GM12878 (cell line): ENCODE results near the gene MOK. TPM values are rescaled to one million over a fixed set of nuclear protein-coding genes. Genes with fewer than 3 reads are reported as not detected.

Experiments
- BCL3 ChIP-seq: IDR thresholded peaks from 2 replicates; pipeline ENCODE4 v1.6.1; 2011; ENCODE audit warnings: borderline replicate concordance, low read depth, mild to moderate bottlenecking, moderate library complexity, low read length; ENCODE audit not compliant: insufficient read depth, poor library complexity, severe bottlenecking
- E2F4 ChIP-seq: IDR thresholded peaks from 2 replicates; pipeline ENCODE4 v1.6.1; 2012; ENCODE audit warnings: low read depth, low read length, improper control_type of control experiment
- E4F1 ChIP-seq: fragments of 450-650 bp; IDR thresholded peaks from 2 replicates; pipeline ENCODE4 v1.6.1; 2018; ENCODE audit warnings: borderline replicate concordance, mild to moderate bottlenecking; ENCODE audit not compliant: partially characterized antibody
- IKZF1 ChIP-seq: fragments of 450-650 bp; conservative IDR thresholded peaks from 2 replicates; pipeline ENCODE4 v1.6.1; 2017; ENCODE audit warnings: antibody characterized with exemption, mild to moderate bottlenecking
- LARP7 ChIP-seq: fragments of 450-650 bp; IDR thresholded peaks from 2 replicates; pipeline ENCODE4 v1.6.1; 2017; ENCODE audit warnings: mild to moderate bottlenecking
- MTA2 ChIP-seq: fragments of 450-650 bp; IDR thresholded peaks from 2 replicates; pipeline ENCODE4 v1.6.1; 2016; ENCODE audit warnings: low read depth, mild to moderate bottlenecking, moderate library complexity
- MYC ChIP-seq: IDR thresholded peaks from 2 replicates; pipeline ENCODE4 v1.6.1; 2011; ENCODE audit warnings: mild to moderate bottlenecking, low read length, moderate library complexity, inconsistent platforms; ENCODE audit not compliant: insufficient read depth, insufficient replicate concordance, insufficient read length, severe bottlenecking
- NFIC ChIP-seq: IDR thresholded peaks from 2 replicates; pipeline ENCODE4 v1.6.1; 2012; ENCODE audit warnings: low read depth, mild to moderate bottlenecking, inconsistent platforms, low read length, moderate library complexity
- POLR2AphosphoS5 ChIP-seq: IDR thresholded peaks from 2 replicates; pipeline ENCODE4 v1.6.1; 2011; ENCODE audit warnings: mild to moderate bottlenecking, low read length, inconsistent platforms
- RBBP5 ChIP-seq: fragments of 200-600 bp; sonication (generic); conservative IDR thresholded peaks from 2 replicates; pipeline ENCODE4 v1.6.1; 2016
- SMC3 ChIP-seq: IDR thresholded peaks from 2 replicates; pipeline ENCODE4 v1.6.1; 2011; ENCODE audit warnings: low read length, improper control_type of control experiment, borderline replicate concordance
- SREBF1 ChIP-seq: IDR thresholded peaks from 2 replicates; pipeline ENCODE4 v1.6.1; 2012; ENCODE audit warnings: mild to moderate bottlenecking, low read length
- SRF ChIP-seq, 2 experiments: IDR thresholded peaks; 2 replicates each; pipeline ENCODE4 v1.6.1; 2011; ENCODE audit warnings: low read depth in 2 of 2, low read length in 2 of 2, mild to moderate bottlenecking in 1 of 2, moderate library complexity in 1 of 2
- polyA plus RNA-seq, 11 experiments: library from polyadenylated mRNA; depleted of rRNA in 4 of 11; unstranded in 6 of 11; stranded (reverse) in 5 of 11; fragments of >200 nt; fragmentation: Nextera tagmentation in 4 of 11; fragmentation: Illumina TruSeq in 1 of 11; extraction: Ambion mirVana in 4 of 11; extraction: Trizol in 1 of 11; gene quantifications; 1 replicate in 1 of 11; 2 replicates in 10 of 11; pipeline versions ENCODE4 v1.2.1 to v1.2.3, GENCODE V29; 2011 to 2016; ENCODE audit warnings: inconsistent platforms in 2 of 11, missing spikeins in 2 of 11, low read depth in 1 of 11
- total RNA-seq, 4 experiments: library from RNA; depleted of rRNA in 3 of 4; stranded (reverse); fragments of >200 nt in 3 of 4; fragmentation: Illumina TruSeq in 1 of 4; extraction: Trizol in 1 of 4; gene quantifications; 2 replicates each; pipeline versions ENCODE4 v1.2.1 to v1.2.3, GENCODE V29; 2013 to 2021
- TF ChIP-seq, protein P1 (sequence below): fragments of 450-650 bp; IDR thresholded peaks from 2 replicates; pipeline ENCODE4 v1.6.1; 2016; ENCODE audit warnings: mild to moderate bottlenecking, moderate library complexity, borderline replicate concordance
- TF ChIP-seq, protein P2 (sequence below): fragments of 450-650 bp; IDR thresholded peaks from 2 replicates; pipeline ENCODE4 v1.6.1; 2017; ENCODE audit warnings: mild to moderate bottlenecking, moderate library complexity

MOK gene
- total and polyA plus RNA-seq, 10 of the 15 experiments (the other 5 are each of a cell fraction or from before 2014, with no cell fraction given) = 0.10 to 3.0 (median 1.4) TPM

GRCh38 chr14:102316743-102317563 is 12.0 kb upstream of the MOK start (continued):
- TF ChIP-seq SMC3 (peak; percentile 26; the same call in 1 of the 2 replicates), SREBF1 (peak; percentile 65), MTA2 (no peak), LARP7 (peak; percentile 57; the same call in 1 of the 2 replicates), POLR2AphosphoS5 (no peak), BCL3 (no peak), E4F1 (no peak), SRF (IDR thresholded peaks at IDR 0.05; ENCODE audit: low read depth in 2 of 2, low read length in 2 of 2) (no peak), MYC (no peak), IKZF1 (no peak; the same call in 1 of the 2 replicates), E2F4 (no peak), NFIC (peak; percentile 40; the same call in 1 of the 2 replicates), RBBP5 (no peak)
- TF ChIP-seq, protein P1, sequence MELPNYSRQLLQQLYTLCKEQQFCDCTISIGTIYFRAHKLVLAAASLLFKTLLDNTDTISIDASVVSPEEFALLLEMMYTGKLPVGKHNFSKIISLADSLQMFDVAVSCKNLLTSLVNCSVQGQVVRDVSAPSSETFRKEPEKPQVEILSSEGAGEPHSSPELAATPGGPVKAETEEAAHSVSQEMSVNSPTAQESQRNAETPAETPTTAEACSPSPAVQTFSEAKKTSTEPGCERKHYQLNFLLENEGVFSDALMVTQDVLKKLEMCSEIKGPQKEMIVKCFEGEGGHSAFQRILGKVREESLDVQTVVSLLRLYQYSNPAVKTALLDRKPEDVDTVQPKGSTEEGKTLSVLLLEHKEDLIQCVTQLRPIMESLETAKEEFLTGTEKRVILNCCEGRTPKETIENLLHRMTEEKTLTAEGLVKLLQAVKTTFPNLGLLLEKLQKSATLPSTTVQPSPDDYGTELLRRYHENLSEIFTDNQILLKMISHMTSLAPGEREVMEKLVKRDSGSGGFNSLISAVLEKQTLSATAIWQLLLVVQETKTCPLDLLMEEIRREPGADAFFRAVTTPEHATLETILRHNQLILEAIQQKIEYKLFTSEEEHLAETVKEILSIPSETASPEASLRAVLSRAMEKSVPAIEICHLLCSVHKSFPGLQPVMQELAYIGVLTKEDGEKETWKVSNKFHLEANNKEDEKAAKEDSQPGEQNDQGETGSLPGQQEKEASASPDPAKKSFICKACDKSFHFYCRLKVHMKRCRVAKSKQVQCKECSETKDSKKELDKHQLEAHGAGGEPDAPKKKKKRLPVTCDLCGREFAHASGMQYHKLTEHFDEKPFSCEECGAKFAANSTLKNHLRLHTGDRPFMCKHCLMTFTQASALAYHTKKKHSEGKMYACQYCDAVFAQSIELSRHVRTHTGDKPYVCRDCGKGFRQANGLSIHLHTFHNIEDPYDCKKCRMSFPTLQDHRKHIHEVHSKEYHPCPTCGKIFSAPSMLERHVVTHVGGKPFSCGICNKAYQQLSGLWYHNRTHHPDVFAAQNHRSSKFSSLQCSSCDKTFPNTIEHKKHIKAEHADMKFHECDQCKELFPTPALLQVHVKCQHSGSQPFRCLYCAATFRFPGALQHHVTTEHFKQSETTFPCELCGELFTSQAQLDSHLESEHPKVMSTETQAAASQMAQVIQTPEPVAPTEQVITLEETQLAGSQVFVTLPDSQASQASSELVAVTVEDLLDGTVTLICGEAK = peak; percentile 82
- TF ChIP-seq, protein P2, sequence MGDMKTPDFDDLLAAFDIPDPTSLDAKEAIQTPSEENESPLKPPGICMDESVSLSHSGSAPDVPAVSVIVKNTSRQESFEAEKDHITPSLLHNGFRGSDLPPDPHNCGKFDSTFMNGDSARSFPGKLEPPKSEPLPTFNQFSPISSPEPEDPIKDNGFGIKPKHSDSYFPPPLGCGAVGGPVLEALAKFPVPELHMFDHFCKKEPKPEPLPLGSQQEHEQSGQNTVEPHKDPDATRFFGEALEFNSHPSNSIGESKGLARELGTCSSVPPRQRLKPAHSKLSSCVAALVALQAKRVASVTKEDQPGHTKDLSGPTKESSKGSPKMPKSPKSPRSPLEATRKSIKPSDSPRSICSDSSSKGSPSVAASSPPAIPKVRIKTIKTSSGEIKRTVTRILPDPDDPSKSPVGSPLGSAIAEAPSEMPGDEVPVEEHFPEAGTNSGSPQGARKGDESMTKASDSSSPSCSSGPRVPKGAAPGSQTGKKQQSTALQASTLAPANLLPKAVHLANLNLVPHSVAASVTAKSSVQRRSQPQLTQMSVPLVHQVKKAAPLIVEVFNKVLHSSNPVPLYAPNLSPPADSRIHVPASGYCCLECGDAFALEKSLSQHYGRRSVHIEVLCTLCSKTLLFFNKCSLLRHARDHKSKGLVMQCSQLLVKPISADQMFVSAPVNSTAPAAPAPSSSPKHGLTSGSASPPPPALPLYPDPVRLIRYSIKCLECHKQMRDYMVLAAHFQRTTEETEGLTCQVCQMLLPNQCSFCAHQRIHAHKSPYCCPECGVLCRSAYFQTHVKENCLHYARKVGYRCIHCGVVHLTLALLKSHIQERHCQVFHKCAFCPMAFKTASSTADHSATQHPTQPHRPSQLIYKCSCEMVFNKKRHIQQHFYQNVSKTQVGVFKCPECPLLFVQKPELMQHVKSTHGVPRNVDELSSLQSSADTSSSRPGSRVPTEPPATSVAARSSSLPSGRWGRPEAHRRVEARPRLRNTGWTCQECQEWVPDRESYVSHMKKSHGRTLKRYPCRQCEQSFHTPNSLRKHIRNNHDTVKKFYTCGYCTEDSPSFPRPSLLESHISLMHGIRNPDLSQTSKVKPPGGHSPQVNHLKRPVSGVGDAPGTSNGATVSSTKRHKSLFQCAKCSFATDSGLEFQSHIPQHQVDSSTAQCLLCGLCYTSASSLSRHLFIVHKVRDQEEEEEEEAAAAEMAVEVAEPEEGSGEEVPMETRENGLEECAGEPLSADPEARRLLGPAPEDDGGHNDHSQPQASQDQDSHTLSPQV = 0 out of 2 replicates have a peak, but pooled peaks have one; percentile 77
